Mesenchymal stem cell (in vitro differentiated cells and primary cell): ENCODE measurements around the gene ARHGEF16.
A peak's percentile ranks its signal among the peaks of the same experiment; 100 is the strongest.

ENCODE experiments used
- DNase-seq: peaks from one replicate; pipeline ENCODE4 v3.0.0-alpha.2; 2013
- H2AFZ ChIP-seq: one replicate; pipeline ENCODE4 v1.6.1; 2013; ENCODE audit warnings: low read depth, mild to moderate bottlenecking, control low read depth, inconsistent platforms, low read length, moderate library complexity
- H2AK5ac ChIP-seq: 2 replicates; pipeline ENCODE4 v1.6.1; 2013; ENCODE audit warnings: low read length, moderate library complexity, mild to moderate bottlenecking, inconsistent platforms; ENCODE audit not compliant: severe bottlenecking
- H2BK120ac ChIP-seq: one replicate; pipeline ENCODE4 v1.6.1; 2013; ENCODE audit warnings: low read depth, mild to moderate bottlenecking, inconsistent platforms, low read length, moderate library complexity
- H2BK12ac ChIP-seq, 2 experiments: one replicate each; pipeline ENCODE4 v1.6.1; 2013; ENCODE audit warnings: inconsistent platforms in 2 of 2, low read length in 2 of 2, mild to moderate bottlenecking in 2 of 2, moderate library complexity in 2 of 2, control low read depth in 1 of 2
- H2BK15ac ChIP-seq: one replicate; pipeline ENCODE4 v1.6.1; 2013; ENCODE audit warnings: mild to moderate bottlenecking, low read depth, inconsistent platforms; ENCODE audit not compliant: poor library complexity, severe bottlenecking
- H2BK5ac ChIP-seq: 2 replicates; pipeline ENCODE4 v1.6.1; 2013; ENCODE audit warnings: low read depth, mild to moderate bottlenecking, low read length, control low read depth, inconsistent platforms; ENCODE audit not compliant: poor library complexity, severe bottlenecking
- H3K14ac ChIP-seq, 2 experiments: one replicate each; pipeline ENCODE4 v1.6.1; 2013; ENCODE audit warnings: inconsistent platforms in 2 of 2, low read length in 2 of 2, control low read depth in 1 of 2, mild to moderate bottlenecking in 1 of 2, moderate library complexity in 1 of 2
- H3K18ac ChIP-seq, 2 experiments: one replicate each; pipeline ENCODE4 v1.6.1; 2013; ENCODE audit warnings: inconsistent platforms in 2 of 2, low read length in 2 of 2, control low read depth in 1 of 2, low read depth in 1 of 2, mild to moderate bottlenecking in 1 of 2
- H3K23ac ChIP-seq, 2 experiments: one replicate each; pipeline ENCODE4 v1.6.1; 2013; ENCODE audit warnings: inconsistent platforms in 2 of 2, low read length in 2 of 2, mild to moderate bottlenecking in 2 of 2, moderate library complexity in 2 of 2, control low read depth in 1 of 2
- H3K27ac ChIP-seq: 2 replicates; pipeline ENCODE4 v1.5.1; 2013; ENCODE audit warnings: mild to moderate bottlenecking, moderate library complexity, low read length, control low read depth, inconsistent platforms; ENCODE audit not compliant: poor library complexity, severe bottlenecking
- H3K27me3 ChIP-seq, 2 experiments: 2 replicates each; pipeline versions ENCODE4 v1.6.1 to v1.7.0; 2013; ENCODE audit warnings: low read length in 2 of 2, mild to moderate bottlenecking in 2 of 2, moderate library complexity in 2 of 2, control low read depth in 1 of 2, inconsistent platforms in 1 of 2; ENCODE audit not compliant: control insufficient read depth in 1 of 2, insufficient read depth in 1 of 2
- H3K36me3 ChIP-seq, 2 experiments: 2 replicates each; pipeline versions ENCODE4 v1.6.1 to v1.7.0; 2013; ENCODE audit warnings: low read length in 2 of 2, control low read depth in 1 of 2, inconsistent platforms in 1 of 2, low read depth in 1 of 2, mild to moderate bottlenecking in 1 of 2; ENCODE audit not compliant: insufficient read depth in 2 of 2, control insufficient read depth in 1 of 2
- H3K4ac ChIP-seq, 2 experiments: one replicate each; pipeline ENCODE4 v1.6.1; 2013; ENCODE audit warnings: inconsistent platforms in 2 of 2, low read length in 2 of 2, mild to moderate bottlenecking in 2 of 2, moderate library complexity in 2 of 2, control low read depth in 1 of 2, low read depth in 1 of 2
- H3K4me1 ChIP-seq: 2 replicates; pipeline ENCODE4 v1.6.1; 2013; ENCODE audit warnings: low read depth, low read length, control low read depth; ENCODE audit not compliant: control insufficient read depth, insufficient read depth
- H3K4me2 ChIP-seq: 2 replicates; pipeline ENCODE4 v1.6.1; 2013; ENCODE audit warnings: low read length, mild to moderate bottlenecking, inconsistent platforms; ENCODE audit not compliant: poor library complexity, severe bottlenecking
- H3K4me3 ChIP-seq, 2 experiments: 2 replicates each; pipeline versions ENCODE4 v1.5.1 to v1.7.0; 2013; ENCODE audit warnings: low read length in 2 of 2, mild to moderate bottlenecking in 2 of 2, control low read depth in 1 of 2, low read depth in 1 of 2; ENCODE audit not compliant: insufficient read depth in 1 of 2
- H3K79me1 ChIP-seq: replicated peaks from 2 replicates; pipeline ENCODE4 v1.6.1; 2013; ENCODE audit warnings: mild to moderate bottlenecking, control low read depth, low read length, inconsistent platforms; ENCODE audit not compliant: poor library complexity, severe bottlenecking
- H3K9ac ChIP-seq: 2 replicates; pipeline ENCODE4 v1.7.0; 2013; ENCODE audit warnings: mild to moderate bottlenecking, low read length, moderate library complexity
- H3K9me3 ChIP-seq: 2 replicates; pipeline ENCODE4 v1.7.0; 2013; ENCODE audit warnings: mild to moderate bottlenecking, low read length; ENCODE audit not compliant: control insufficient read depth
- H4K8ac ChIP-seq: one replicate; pipeline ENCODE4 v1.6.1; 2013; ENCODE audit warnings: inconsistent platforms, mild to moderate bottlenecking, low read length, moderate library complexity
- H4K91ac ChIP-seq: one replicate; pipeline ENCODE4 v1.6.1; 2013; ENCODE audit warnings: mild to moderate bottlenecking, low read length, inconsistent platforms
- WGBS: methylation state at CpG from one replicate; pipeline ENCODE4 v1.1.7; 2013; ENCODE audit warnings: mixed read lengths; 5-methylcytosine and 5-hydroxymethylcytosine counted together

The ARHGEF16 gene

DNA sequence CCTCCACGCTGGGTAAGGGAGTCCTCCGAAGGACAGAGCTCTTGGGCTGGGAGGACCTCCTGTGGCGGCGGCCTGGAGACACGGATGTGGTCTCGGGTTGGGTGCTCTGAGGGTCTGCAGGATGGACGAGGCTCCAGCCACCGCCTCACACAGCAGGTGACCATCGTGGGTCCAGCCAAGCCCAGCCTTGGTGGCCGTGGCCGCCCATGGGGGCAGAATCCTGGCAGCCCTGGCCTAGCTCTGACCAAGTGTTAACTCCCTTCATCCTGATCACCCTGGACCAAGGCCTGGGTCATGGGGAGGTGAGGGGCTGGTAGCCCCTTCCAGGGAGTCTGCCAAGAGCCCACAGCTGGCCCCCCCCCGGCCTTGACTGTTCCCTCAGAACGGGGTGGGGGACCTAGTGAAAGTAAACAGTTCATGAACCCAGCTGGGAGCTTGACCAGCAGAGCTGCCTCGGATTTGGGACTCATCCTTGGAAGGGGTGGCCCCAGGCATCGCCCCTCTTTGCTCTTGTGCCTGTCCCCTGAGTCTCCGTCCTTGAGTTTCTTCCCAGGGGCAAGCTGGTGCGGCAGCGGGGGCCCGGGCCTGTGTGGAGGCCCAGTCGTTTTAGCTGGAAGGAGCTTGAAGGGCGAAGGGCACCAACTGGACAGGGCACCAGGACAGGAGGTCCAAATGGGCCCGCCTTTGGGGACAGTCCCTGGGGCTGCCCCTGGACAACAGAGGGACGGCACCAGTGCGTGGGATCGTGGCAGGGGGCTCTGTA is 17.8 kb downstream of the ARHGEF16 start:
- Histone ChIP-seq H3K79me1 (no peaks in the 10 kb centered on the region), H3K4ac (peak overlapping the region in 1 of 2 experiments; percentile 9), H2BK5ac (no peak overlapping the region), H3K4me1 (peaks cover 54% of the 10 kb centered on the region), H2AFZ (no peak overlapping the region), H3K23ac (no peak overlapping the region), H2BK15ac (peak overlapping the region; percentile 63), H3K9ac (no peak overlapping the region), H3K14ac (peak overlapping the region in 1 of 2 experiments; percentile 72), H3K4me2 (no peak overlapping the region), H3K18ac (peak overlapping the region; percentile 43 to 59), H2BK120ac (peak overlapping the region; percentile 73), H3K9me3 (no peaks in the 10 kb centered on the region), H4K8ac (peak overlapping the region; percentile 76), H3K27ac (no peak overlapping the region), H2AK5ac (no peak overlapping the region), H2BK12ac (peak overlapping the region; percentile 75), H3K36me3 (no peaks in the 10 kb centered on the region), H4K91ac (peak overlapping the region; percentile 77), H3K4me3 (no peak overlapping the region), H3K27me3 (peaks cover 0 to 43% of the 10 kb centered on the region in 2 experiments)
- 85% methylated on average over 25 of the region's 25 CpGs for WGBS
- no peak for DNase-seq

DNA sequence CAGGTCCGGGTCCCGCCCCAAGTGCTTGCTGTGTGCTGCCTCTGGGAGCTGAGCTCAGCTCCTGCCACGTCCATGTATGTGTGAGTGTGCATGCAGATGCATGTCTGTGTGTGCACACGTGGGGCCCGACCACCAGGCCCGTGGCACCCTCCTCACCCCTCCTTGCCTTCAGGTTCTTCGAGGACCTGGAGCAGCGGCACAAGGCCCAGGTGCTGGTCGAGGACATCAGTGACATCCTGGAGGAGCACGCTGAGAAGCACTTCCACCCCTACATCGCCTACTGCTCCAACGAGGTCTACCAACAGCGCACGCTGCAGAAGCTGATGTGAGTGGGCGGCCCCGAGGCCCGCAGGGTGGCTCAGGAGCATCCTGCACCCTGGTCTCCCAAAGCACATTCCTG is 18.4 kb downstream of the ARHGEF16 start:
- Histone ChIP-seq H2AK5ac (no peak overlapping the region), H2BK12ac (no peak overlapping the region), H3K14ac (no peak overlapping the region), H3K4ac (no peak overlapping the region), H3K18ac (no peak overlapping the region), H2AFZ (peak overlapping the region; percentile 11), H4K8ac (no peak overlapping the region), H2BK15ac (no peak overlapping the region), H3K36me3 (no peaks in the 10 kb centered on the region), H3K9ac (no peak overlapping the region), H3K79me1 (no peaks in the 10 kb centered on the region), H3K4me3 (no peak overlapping the region), H3K27me3 (peaks cover 0 to 44% of the 10 kb centered on the region in 2 experiments), H3K23ac (no peak overlapping the region), H3K9me3 (no peaks in the 10 kb centered on the region), H2BK5ac (no peak overlapping the region), H2BK120ac (no peak overlapping the region), H3K27ac (no peak overlapping the region), H3K4me1 (peaks cover 52% of the 10 kb centered on the region), H4K91ac (no peak overlapping the region), H3K4me2 (peak overlapping the region; percentile 24)
- 93% methylated on average over 17 of the region's 17 CpGs for WGBS
- DNase-seq = no peak

DNA sequence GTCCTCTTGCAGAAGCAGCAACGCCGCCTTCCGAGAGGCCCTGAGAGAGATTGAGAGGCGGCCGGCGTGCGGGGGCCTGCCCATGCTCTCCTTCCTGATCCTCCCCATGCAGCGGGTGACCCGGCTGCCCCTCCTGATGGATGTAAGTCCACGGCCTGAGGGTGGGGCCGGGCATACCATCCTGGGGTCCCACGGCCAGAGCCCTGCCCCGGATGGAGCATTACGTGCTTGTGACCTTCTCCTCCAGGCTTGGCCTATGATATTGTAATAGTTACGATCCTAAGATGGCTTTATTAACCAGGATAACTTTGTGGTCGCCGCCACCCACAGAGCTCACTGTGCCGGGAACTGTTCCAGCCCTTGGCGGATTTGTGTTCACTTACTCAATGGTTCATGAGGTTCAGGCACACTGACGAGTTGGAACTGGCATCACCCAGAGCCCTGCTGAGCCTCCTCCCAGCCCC is 18.9 kb downstream of the ARHGEF16 start:
- Histone ChIP-seq H2AFZ (peak overlapping the region; percentile 11), H3K4ac (no peak overlapping the region), H3K27ac (peak overlapping the region; percentile 7), H3K4me3 (no peak overlapping the region), H3K79me1 (no peaks in the 10 kb centered on the region), H3K36me3 (no peaks in the 10 kb centered on the region), H3K14ac (no peak overlapping the region), H3K9ac (no peak overlapping the region), H3K18ac (no peak overlapping the region), H4K8ac (no peak overlapping the region), H2BK120ac (no peak overlapping the region), H3K9me3 (no peaks in the 10 kb centered on the region), H2BK15ac (no peak overlapping the region), H4K91ac (no peak overlapping the region), H3K4me1 (peaks cover 47% of the 10 kb centered on the region), H3K23ac (no peak overlapping the region), H2BK5ac (no peak overlapping the region), H3K4me2 (peak overlapping the region; percentile 24), H3K27me3 (peaks cover 0 to 44% of the 10 kb centered on the region in 2 experiments), H2BK12ac (no peak overlapping the region), H2AK5ac (no peak overlapping the region)
- WGBS = 91% methylated on average over 20 of the region's 20 CpGs
- no peak for DNase-seq

DNA sequence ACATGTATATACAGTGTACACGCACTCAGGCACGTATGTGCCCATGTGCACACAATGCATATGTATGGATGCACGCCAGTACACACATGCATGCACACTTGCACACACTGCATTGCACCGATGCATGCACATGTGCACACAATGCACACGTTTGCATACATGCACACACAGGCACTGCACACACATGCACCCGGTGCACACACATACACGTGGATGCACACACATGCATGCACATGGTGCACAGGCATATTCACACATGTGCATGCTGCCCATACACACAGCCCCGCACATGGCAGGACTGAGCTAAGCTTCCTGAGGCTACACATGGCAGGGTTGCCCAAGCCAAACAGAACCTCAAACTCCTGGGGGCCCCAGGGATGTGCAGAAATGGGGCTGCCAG is 19.6 kb downstream of the ARHGEF16 start:
- Histone ChIP-seq H3K36me3 (no peaks in the 10 kb centered on the region), H2AFZ (no peak overlapping the region), H3K9ac (no peak overlapping the region), H2BK12ac (no peak overlapping the region), H4K91ac (no peak overlapping the region), H3K4ac (no peak overlapping the region), H2BK15ac (no peak overlapping the region), H3K23ac (no peak overlapping the region), H4K8ac (no peak overlapping the region), H3K9me3 (no peaks in the 10 kb centered on the region), H3K27ac (no peak overlapping the region), H3K79me1 (no peaks in the 10 kb centered on the region), H3K18ac (no peak overlapping the region), H3K14ac (no peak overlapping the region), H3K4me2 (no peak overlapping the region), H3K4me1 (peaks cover 47% of the 10 kb centered on the region), H2AK5ac (no peak overlapping the region), H3K27me3 (peaks cover 0 to 42% of the 10 kb centered on the region in 2 experiments), H3K4me3 (no peak overlapping the region), H2BK120ac (no peak overlapping the region), H2BK5ac (no peak overlapping the region)
- 93% methylated on average over 8 of the region's 8 CpGs for WGBS
- no peak for DNase-seq
